NCI-H1092 treated with DMSO at 0.1 percent for 48 hours (cell line): ENCODE data around the gene SYNJ2.

Source experiments
- DNase-seq: peaks from one replicate; lab custom pipeline; 2025; lab: John Stamatoyannopoulos, UW

Gene SYNJ2

DNA sequence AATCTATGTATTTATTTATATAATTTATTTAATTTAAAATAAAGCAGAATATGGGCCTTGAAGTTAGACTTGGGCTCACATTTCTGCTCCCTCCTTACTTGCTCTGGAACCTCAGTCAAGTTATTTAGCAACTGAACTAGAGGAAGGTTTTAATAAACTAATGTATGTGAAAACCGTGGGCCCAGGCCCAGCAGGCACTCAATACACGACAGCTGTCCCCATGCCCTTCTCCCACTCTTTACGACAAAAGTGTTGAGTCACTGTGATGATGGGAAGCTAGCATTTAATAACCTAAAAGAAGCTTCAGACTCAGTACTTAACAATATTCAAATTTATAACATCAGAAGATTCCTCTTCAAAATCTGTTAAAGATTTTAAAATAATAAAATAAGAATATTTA, 139.7 kb downstream of the SYNJ2 start:
- no peak for DNase-seq

DNA sequence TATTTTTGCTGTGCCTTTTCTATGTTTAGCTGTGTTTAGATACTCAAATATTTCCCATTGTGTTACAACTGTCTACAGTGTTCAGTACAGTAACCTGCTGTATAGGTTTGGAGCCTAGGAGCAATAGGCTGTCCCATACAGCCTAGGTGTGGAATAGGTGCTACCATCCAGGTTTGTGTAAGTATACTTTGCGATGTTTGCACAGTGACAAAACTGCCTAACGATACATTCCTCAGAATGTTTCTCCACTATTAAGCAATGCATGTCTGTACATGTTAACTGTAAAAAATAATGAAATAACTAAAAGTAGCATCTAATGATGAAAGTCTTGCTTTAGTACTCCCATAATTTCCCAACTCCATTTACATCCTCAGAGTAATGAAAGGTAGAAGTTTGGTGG, 140.4 kb downstream of the SYNJ2 start:
- no peak for DNase-seq

DNA sequence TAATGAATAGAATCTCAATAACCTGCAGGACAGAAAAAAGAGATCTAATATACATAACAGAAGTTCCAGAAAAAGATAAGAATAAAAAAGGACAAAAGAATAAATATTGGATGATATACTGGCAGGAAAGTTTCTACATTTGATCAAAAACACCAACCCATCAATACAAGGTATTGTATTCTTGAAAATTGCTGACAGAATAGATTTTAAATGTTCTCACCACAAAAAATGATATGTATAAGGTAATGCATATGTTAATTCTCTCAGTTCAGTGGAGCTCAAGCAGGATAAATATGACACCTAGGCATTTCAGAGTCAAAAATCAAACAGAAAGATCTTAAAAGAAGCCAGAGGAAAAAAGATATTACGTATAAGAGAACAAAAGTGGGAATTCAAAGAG, 142.6 kb downstream of the SYNJ2 start:
- no peak for DNase-seq

DNA sequence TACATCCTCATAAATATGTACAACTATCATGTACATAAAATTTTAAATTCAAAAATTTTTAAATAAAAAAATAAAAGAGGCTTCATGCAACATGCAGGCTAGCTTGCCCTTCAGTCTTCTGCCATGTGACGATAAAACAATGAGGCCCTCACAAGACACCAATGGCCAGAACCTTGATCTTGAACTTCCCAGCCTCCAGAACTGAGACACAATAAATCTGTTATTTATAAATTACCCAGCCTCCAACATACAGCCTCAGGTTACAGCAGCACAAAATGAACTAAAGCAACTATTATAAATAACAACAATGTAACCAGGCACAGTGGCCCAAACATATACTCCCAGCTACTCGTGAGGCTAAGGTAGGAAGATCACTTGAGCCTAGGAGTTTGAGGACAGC, 143.6 kb downstream of the SYNJ2 start:
- no peak for DNase-seq

DNA sequence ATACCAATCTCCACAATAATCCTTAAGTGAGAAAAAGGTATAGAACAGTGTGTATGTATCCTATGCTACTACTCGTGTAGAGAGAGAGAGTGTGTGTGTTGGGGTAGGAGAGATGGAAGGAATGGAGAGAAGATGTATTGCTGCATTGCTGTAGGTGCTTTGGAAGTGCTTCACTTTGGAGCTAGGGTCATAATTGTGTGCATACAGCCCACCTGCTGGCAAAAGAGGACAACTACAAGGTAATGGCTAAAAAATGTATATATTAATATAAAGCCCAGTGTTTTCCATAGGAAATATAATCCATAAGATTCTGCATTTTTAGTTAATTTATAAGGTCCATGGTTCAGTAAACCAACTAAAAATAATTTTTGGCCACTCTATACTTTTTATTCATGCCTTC, 150.3 kb downstream of the SYNJ2 start:
- peak; percentile 1 for DNase-seq

DNA sequence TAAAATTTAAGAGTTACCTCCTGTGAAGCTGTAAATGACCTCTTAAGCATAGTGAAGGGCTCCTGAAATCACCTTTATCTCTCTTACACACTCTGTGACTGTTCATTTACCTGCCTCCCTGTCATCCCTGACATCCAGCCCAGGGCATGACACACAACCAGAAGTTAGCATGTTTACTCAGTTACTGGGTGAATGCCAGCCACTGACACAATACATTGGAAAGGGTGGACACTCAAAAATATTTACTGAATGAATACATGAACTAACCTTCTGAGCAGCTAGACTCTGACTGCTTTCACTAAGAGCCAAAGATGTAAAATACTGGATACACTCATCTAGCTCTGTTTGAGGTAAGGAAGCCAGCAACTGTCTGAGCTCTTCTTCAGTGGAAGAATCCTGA, 161.1 kb downstream of the SYNJ2 start:
- DNase-seq = no peak

DNA sequence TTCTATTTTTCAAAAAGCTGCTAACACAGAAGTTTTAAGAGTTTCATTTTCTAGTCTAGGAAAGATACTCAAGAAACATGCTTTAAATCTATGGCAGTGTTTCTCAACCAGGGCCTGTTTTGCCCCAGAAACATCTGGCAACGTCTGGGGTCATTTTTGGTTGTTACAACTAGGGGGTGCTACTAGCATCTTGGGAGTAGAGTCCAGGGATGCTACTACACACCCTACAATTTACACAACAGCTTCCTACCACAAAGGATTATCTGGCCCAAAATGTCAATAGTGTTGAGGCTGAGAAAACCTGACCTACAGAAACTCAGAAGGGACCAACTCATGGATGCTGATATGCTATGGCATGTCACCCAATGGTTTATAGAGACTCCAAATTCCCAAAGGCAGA, 162.0 kb downstream of the SYNJ2 start:
- no peak for DNase-seq
